Stimulated activated naive B cell treated with anti-CD40 and anti-IgM and Interleukin-4, amounts not matched to agents 10 μg/mL and 1 μg/mL and 100 μg/mL, for 72 hours (primary cell): ENCODE measurements around the gene LRP1-AS.

ENCODE experiments used
- ATAC-seq, 2 donors: fragments of 150-1000 bp; cut with Tn5 transposase; replicated peaks; 2 replicates each; pipeline ENCODE4 v1.10.0; 2021; ENCODE audit warnings: moderate library complexity in 1 of 2
- DNase-seq: peaks from one replicate; pipeline ENCODE4 v3.0.0; 2021
- H3K27ac Mint-ChIP-seq: one replicate; pipeline ENCODE4 v1.8.0; 2022; ENCODE audit warnings: mild to moderate bottlenecking, mixed read lengths
- H3K27me3 Mint-ChIP-seq, 2 donors: one replicate each; pipeline ENCODE4 v1.8.0; 2022; ENCODE audit warnings: mixed read lengths in 2 of 2
- H3K36me3 Mint-ChIP-seq, 2 donors: one replicate each; pipeline ENCODE4 v1.8.0; 2022; ENCODE audit warnings: mixed read lengths in 2 of 2, mild to moderate bottlenecking in 1 of 2
- H3K4me1 Mint-ChIP-seq, 2 donors: one replicate each; pipeline ENCODE4 v1.8.0; 2022; ENCODE audit warnings: mixed read lengths in 2 of 2, mild to moderate bottlenecking in 1 of 2
- H3K4me3 Mint-ChIP-seq, 2 donors: one replicate each; pipeline ENCODE4 v1.8.0; 2022; ENCODE audit warnings: mild to moderate bottlenecking in 2 of 2, mixed read lengths in 2 of 2, moderate library complexity in 1 of 2
- H3K9me3 Mint-ChIP-seq, 2 donors: one replicate each; pipeline ENCODE4 v1.8.0; 2022; ENCODE audit warnings: mixed read lengths in 2 of 2, mild to moderate bottlenecking in 1 of 2

LRP1-AS gene

DNA sequence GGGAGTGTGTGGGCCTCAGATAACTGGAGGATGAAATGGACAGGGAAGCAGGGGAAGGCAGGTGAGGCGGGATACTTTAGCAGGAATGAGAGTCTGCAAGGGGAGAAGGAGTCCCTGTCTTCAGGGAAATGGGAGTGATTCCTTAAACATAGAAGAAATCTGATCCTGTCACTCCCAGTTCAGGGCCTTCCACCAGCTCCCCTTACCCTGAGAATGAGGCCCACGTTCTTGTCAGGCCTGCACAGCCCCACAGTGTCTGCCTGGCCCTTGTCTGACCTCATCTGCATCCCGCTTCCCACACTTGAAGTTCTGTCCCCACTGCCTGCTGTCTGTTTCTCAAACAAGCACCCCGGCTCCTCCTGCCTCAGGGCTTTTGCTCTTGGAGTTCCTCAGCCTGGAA is 12.6 kb upstream of the LRP1-AS start:
- DNase-seq (no peak), ATAC-seq (no peak)
- Mint-ChIP-seq H3K9me3 (peaks cover 0 to 1% of the 10 kb centered on the region in 2 donors), H3K4me1 (peaks cover 8 to 13% of the 10 kb centered on the region in 2 donors), H3K4me3 (no peak overlapping the region), H3K36me3 (no peaks in the 10 kb centered on the region), H3K27me3 (peaks cover 15 to 27% of the 10 kb centered on the region in 2 donors), H3K27ac (no peak overlapping the region)

DNA sequence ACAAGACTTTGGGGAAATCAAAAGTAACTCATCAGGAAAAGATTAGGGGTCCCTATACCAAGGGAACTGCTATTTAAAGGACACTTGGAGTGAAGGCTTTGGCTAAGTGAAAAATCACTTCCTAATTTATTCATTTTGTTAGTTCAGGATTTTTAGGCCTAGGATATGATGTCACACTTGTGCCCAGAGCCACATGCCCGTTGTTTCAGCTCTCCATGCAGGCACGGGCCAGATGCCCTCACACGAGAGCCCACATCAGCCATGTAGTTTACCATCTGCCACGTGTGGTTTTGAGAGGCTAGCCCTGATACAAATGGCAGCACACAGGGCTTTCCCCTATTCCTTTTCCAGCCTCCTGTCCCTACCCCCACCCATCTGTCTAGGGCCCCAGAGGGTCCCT is 11.9 kb upstream of the LRP1-AS start:
- ATAC-seq (no peak), DNase-seq (no peak)
- H3K4me1 Mint-ChIP-seq: peaks cover 11 to 13% of the 10 kb centered on the region in 2 donors
- peaks cover 9 to 21% of the 10 kb centered on the region in 2 donors for H3K27me3 Mint-ChIP-seq
- H3K27ac Mint-ChIP-seq: no peak overlapping the region
- no peak overlapping the region for H3K4me3 Mint-ChIP-seq
- H3K9me3 Mint-ChIP-seq: peaks cover 0 to 1% of the 10 kb centered on the region in 2 donors
- no peaks in the 10 kb centered on the region for H3K36me3 Mint-ChIP-seq

DNA sequence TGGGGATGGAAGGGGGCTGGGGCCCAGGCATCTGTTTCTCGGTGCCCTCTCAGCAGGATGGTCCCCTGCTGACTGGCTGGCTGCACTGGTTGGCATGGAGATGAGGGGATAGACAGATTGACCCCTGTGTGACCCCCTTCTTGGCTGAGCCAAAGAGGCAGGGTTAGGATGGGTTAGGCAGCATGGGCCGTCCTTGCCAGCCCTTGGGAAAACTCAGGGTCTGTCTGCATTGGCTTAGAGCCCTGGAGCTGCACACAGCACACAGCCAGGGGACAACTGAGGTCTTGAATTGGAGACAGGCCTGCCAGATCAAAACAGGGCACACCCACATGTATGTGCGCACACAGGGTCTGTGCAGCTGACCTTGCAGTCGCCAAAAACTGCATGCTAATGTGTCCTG is 11.2 kb upstream of the LRP1-AS start:
- Mint-ChIP-seq H3K27ac (no peak overlapping the region), H3K4me1 (peaks cover 11 to 13% of the 10 kb centered on the region in 2 donors)
- ATAC-seq: no peak

DNA sequence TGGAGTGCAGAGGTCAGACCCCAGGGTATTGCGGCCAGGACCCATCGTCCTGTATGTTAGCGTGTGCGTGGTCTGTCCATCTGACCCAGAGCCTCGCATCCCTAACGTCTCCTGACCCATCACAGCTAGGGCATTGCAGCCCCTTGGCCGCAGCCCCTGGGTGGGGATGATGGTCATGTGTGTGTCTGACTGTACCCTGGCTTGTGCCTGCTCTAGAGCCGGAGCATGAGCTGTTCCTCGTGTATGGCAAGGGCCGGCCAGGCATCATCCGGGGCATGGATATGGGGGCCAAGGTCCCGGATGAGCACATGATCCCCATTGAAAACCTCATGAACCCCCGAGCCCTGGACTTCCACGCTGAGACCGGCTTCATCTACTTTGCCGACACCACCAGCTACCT is 10.8 kb upstream of the LRP1-AS start:
- Mint-ChIP-seq H3K4me3 (no peak overlapping the region), H3K27ac (no peak overlapping the region)

More for the DNA sequence above, 11.2 kb upstream of the LRP1-AS start:
- H3K9me3 Mint-ChIP-seq: peaks cover 0 to 1% of the 10 kb centered on the region in 2 donors
- peaks cover 9 to 21% of the 10 kb centered on the region in 2 donors for H3K27me3 Mint-ChIP-seq
- H3K4me3 Mint-ChIP-seq: no peak overlapping the region
- no peak for DNase-seq
- no peaks in the 10 kb centered on the region for H3K36me3 Mint-ChIP-seq

DNA sequence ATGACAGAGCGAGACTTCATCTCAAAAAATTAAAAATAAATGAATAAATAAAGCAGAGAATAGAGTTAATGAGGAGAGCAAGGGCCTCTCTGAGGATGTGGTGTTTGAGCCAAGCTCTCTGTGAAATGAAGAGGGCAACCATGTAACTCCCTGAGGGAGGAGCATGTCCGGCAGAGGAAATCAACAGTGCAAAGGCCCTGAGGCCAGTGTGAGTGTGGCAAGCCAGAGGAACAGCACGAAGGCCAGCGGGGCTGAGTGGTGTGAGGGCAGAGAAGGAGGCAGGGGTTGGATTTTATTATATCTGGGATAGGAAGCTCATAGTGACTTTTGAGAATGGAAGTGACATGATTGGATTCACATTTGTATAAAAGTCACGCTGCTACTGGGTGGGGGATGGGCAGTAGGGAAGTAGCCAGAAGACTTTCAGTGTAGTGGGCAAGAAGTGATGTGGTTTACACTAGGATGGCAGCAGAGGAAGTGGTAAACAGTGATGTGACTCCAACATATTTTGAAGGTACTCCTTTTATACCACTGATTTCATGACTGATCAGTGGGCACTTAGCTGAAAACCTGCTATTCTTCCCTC is 10.3 kb upstream of the LRP1-AS start:
- peaks cover 10% of the 10 kb centered on the region in 2 donors for H3K4me1 Mint-ChIP-seq
- H3K4me3 Mint-ChIP-seq: no peak overlapping the region
- ATAC-seq (peak; percentile 40 to 64), DNase-seq (no peak)
- no peak overlapping the region for H3K27ac Mint-ChIP-seq
- peaks cover 12 to 24% of the 10 kb centered on the region in 2 donors for H3K27me3 Mint-ChIP-seq
- H3K9me3 Mint-ChIP-seq: peaks cover 0 to 1% of the 10 kb centered on the region in 2 donors
- H3K36me3 Mint-ChIP-seq: no peaks in the 10 kb centered on the region

More for the DNA sequence above, 10.8 kb upstream of the LRP1-AS start:
- Mint-ChIP-seq H3K36me3 (no peaks in the 10 kb centered on the region), H3K27me3 (peaks cover 10 to 22% of the 10 kb centered on the region in 2 donors), H3K9me3 (peaks cover 0 to 1% of the 10 kb centered on the region in 2 donors), H3K4me1 (peaks cover 11 to 13% of the 10 kb centered on the region in 2 donors)
- DNase-seq (no peak), ATAC-seq (no peak)

DNA sequence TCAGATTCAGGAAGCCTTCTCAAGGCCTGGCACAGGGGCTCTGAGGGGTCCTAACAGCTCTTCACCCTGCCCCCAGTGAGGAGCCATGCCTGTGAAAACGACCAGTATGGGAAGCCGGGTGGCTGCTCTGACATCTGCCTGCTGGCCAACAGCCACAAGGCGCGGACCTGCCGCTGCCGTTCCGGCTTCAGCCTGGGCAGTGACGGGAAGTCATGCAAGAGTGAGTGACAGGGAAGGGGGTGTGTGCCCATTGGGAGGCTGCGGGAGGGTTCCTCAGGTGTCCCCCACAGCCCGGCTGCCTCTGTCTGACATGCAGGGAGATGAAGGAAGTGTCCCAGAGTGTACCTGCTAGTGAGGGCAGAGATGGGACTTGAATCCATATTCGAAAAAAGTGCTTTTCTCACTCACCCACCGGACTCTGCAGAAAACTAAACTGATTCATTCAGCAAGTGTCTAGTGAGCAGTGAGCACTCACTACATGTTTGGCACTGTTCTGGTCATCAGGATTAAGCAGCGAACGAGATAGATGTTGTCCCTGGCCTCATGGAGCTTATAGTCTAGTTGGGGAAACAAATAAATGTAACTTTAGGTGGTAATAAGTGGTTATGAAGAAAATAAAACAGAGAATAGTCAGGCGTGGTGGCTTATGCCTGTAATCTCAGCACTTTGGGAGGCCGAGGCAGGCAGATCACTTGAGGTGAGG is 9.4 kb upstream of the LRP1-AS start:
- Mint-ChIP-seq H3K4me1 (peaks cover 7 to 8% of the 10 kb centered on the region in 2 donors), H3K27me3 (peaks cover 12 to 21% of the 10 kb centered on the region in 2 donors), H3K27ac (no peak overlapping the region), H3K36me3 (no peaks in the 10 kb centered on the region), H3K9me3 (peaks cover 0 to 1% of the 10 kb centered on the region in 2 donors), H3K4me3 (no peak overlapping the region)
- DNase-seq: no peak
- no peak for ATAC-seq

DNA sequence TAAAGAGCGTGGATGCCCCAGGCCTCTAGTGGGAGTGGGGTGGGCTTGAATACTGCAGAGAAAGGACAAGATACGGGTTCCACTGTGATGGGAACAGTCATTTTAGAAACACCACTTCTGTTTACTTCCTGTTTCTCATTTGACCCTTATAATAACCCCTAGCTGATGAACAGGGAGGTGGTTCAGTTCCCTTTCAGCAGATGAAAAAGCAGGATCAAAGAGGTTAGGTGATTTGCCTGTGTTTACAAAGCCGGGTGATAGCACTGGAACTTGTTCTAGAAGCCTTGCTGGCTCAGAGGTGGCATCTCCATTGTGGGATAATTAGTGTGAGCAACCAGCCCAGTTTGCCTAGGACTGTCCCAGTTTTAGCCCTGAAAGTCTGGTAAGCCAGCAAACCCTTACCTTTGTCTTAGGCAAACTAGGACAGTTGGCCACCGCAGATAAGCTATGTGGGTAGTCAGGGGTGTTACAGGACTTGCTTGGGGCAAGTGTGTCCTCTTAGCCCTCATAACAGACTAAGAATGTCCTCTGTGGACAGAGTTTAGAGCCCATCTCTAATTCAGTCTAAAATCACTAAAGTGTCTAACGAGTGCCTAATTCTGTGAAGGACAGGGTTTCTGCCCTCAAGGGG is 7.5 kb upstream of the LRP1-AS start:
- DNase-seq (no peak), ATAC-seq (peak; percentile 66 to 82)
- no peaks in the 10 kb centered on the region for H3K36me3 Mint-ChIP-seq
- peaks cover 12 to 16% of the 10 kb centered on the region in 2 donors for H3K27me3 Mint-ChIP-seq
- no peak overlapping the region for H3K27ac Mint-ChIP-seq
- H3K9me3 Mint-ChIP-seq: peaks cover 0 to 1% of the 10 kb centered on the region in 2 donors
- peaks cover 7 to 8% of the 10 kb centered on the region in 2 donors for H3K4me1 Mint-ChIP-seq
- H3K4me3 Mint-ChIP-seq: no peak overlapping the region

DNA sequence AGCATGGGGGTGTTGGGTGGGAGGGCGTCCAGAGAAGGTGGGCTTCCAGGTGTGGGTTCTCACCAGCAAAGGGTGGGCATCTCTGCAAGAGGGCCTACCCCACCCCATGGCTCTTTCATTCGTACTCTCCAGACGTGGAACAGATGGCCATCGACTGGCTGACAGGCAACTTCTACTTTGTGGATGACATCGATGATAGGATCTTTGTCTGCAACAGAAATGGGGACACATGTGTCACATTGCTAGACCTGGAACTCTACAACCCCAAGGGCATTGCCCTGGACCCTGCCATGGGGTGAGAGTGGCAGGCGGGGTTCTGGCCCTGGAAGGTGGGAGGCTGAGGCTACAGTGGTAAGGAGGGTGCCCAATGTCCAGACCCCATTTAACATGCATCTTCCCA is 6.7 kb upstream of the LRP1-AS start:
- no peak for DNase-seq
- Mint-ChIP-seq H3K27me3 (peaks cover 12 to 16% of the 10 kb centered on the region in 2 donors), H3K9me3 (peaks cover 0 to 1% of the 10 kb centered on the region in 2 donors), H3K27ac (no peak overlapping the region), H3K36me3 (no peaks in the 10 kb centered on the region), H3K4me3 (no peak overlapping the region), H3K4me1 (peaks cover 7 to 8% of the 10 kb centered on the region in 2 donors)
- no peak for ATAC-seq

DNA sequence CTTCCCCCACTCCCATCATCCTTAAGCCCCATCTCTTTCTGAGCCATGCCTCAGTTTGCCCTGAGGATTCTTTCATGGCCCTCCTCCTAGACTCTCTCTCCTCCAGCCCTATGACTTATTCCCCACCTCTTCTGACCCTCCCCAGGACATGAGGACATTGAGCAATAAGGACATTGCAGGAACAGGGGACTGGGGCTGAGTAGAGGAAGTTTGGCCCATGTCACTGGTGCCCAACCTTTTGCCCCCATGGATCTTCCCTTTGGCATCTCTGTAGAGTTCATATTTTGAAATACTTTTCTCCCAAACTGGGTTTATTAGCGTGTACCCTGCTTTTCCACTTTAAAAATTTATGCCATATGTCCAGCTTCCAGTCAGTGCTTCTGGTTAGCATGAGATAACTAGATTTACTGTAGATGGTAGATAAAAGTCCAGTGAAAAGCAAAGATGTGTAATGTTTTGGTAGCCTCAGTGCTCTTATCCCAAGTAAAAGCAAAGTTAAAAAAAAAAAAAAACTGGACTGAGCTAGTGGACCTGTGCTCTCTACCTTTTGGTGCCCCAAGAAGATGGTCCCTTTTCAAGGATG is 6.1 kb upstream of the LRP1-AS start:
- Mint-ChIP-seq H3K27ac (no peak overlapping the region), H3K4me1 (peaks cover 7 to 8% of the 10 kb centered on the region in 2 donors), H3K27me3 (peaks cover 12 to 16% of the 10 kb centered on the region in 2 donors), H3K4me3 (no peak overlapping the region), H3K36me3 (no peaks in the 10 kb centered on the region), H3K9me3 (peaks cover 0 to 1% of the 10 kb centered on the region in 2 donors)
- ATAC-seq: no peak
- no peak for DNase-seq

DNA sequence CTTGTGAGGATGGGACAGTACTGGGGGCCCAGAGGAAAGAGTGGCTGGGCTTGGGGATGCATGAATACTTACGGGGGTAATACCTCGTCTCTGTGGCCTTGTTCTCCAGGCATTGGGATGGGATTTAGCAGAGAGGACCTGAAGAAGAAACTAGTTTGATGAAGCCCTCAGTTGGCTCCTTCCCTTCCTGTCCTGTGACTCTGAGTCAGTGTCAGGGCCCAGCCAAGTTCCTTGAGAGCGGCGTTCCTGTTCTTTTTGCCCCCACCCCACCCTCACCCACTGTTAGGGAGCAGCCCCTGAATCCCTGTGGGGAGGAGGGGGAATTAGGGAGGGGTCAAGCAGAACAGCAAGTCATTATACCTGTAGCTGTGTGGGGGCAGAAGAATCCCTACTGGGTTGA is 5.2 kb upstream of the LRP1-AS start:
- H3K36me3 Mint-ChIP-seq: no peaks in the 10 kb centered on the region

DNA sequence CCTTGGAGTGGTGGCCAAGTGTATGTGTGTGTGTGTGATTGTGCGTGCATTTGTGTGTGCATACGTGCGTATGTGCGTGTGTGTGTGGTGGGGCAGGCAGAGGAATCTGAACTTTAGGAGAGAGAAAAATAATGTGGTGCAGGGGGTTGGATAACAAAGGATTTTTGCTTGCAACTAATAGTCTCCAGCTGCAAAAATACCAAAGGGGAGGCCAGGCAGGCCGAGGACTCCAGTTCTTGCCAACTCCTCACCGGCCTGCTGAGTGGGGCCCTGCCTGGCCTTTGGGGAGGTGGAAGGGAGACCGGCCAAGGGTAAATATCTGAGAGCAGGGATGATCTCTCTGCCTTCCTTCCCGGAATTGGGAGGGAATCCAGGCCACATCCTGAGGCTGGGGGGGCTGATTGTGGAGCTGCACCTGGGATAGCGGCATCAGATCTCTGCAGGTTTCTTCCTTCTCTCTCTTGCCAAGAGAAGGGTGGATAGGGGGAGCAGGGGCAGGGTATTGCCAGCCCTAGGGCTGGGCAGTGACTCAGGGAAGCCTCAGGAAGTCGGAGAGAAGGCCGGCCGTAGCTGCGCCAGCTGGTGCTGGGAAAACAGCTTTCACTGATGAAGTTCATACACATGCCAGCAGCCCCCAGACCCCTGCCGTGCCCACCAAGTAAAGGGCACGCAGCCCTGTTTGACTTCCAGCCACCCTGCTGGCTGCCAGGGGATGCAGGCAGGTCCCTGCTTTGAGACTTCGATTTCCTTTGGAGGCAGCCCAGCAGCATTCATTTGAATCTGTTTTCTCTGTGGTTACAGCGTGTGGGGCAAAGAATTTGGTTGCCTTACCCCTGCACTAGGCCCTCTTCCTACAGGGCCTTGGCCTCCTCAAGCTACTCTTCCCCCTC is 4.6 kb upstream of the LRP1-AS start:
- DNase-seq: no peak
- peaks cover 11 to 14% of the 10 kb centered on the region in 2 donors for H3K27me3 Mint-ChIP-seq
- no peak overlapping the region for H3K4me3 Mint-ChIP-seq
- no peaks in the 10 kb centered on the region for H3K36me3 Mint-ChIP-seq
- no peak for ATAC-seq
- peaks cover 0 to 4% of the 10 kb centered on the region in 2 donors for H3K4me1 Mint-ChIP-seq
- no peak overlapping the region for H3K27ac Mint-ChIP-seq
- H3K9me3 Mint-ChIP-seq: peaks cover 0 to under 1% of the 10 kb centered on the region in 2 donors

More for the DNA sequence above, 5.2 kb upstream of the LRP1-AS start:
- Mint-ChIP-seq H3K9me3 (peaks cover 0 to 1% of the 10 kb centered on the region in 2 donors), H3K4me3 (no peak overlapping the region), H3K27me3 (peaks cover 12 to 16% of the 10 kb centered on the region in 2 donors), H3K27ac (no peak overlapping the region), H3K4me1 (peaks cover 2 to 5% of the 10 kb centered on the region in 2 donors)
- ATAC-seq (no peak), DNase-seq (no peak)

DNA sequence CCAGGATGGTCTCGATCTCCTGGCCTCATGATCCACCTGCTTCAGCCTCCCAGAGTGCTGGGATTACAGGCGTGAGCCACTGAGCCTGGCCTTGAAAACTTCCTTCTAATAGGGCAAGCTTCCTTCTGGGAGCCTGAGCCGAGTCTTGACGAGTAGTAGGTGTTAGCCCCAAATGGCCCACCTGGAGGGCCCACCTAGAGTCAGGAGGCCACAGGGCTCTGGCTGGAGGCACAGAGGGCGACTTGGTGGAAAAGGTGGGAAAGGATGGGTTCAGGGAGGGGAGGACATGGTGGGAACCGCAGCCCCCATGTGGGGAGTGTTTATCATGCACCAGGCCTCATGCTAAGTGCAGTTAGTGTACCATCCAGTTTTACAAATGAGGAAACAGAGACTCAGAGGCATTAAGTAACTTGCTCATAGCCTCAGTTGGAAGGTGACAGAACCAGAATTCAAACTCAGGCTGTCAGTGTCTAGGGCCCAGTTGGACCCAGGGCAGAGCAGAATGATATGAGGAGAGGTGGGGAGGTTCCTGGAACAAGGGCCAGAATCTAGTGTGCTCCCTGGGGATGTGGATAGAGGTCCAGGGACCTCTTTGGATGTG is 3.1 kb upstream of the LRP1-AS start:
- DNase-seq: no peak
- H3K27me3 Mint-ChIP-seq: peaks cover 4 to 6% of the 10 kb centered on the region in 2 donors
- ATAC-seq: no peak
- no peaks in the 10 kb centered on the region for H3K36me3 Mint-ChIP-seq
- no peaks in the 10 kb centered on the region for H3K9me3 Mint-ChIP-seq
- peaks cover 0 to 4% of the 10 kb centered on the region in 2 donors for H3K4me1 Mint-ChIP-seq
- H3K27ac Mint-ChIP-seq: no peak overlapping the region
- no peak overlapping the region for H3K4me3 Mint-ChIP-seq

DNA sequence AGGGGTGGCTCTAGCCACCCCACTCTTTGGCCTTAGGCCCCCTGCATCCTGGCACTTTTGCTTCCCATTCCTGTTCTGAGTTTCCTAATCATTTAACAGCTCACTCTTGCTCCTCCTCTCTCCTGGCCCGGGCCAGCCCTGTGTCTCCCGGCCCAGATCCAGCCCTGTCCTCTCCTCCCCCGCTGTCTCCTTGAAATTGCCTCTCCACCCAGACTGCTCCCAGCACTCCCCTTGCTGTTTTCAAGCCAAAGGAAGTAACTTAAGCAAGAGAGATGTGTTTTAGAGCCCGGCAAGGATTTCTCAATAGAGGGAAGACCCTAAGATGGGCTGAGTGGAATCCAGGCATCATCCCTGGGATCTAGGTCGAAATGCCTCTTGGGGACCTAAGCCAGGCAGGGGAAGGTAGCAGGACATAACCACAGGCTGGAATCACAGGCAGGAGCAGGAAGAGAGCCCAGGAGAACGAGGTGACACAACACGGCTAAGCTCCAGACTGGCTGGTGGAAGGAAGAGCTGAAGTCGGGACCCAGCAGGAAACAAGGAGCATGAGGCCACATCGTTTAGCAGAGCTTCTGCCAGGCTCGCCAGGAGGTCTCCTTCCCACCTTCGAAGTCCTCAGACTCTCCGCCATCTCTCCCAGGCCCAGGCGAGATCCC is 2.0 kb upstream of the LRP1-AS start:
- H3K27me3 Mint-ChIP-seq: peaks cover 4 to 6% of the 10 kb centered on the region in 2 donors
- ATAC-seq (no peak), DNase-seq (no peak)
- H3K27ac Mint-ChIP-seq: no peak overlapping the region
- peaks cover 0 to under 1% of the 10 kb centered on the region in 2 donors for H3K4me1 Mint-ChIP-seq
- no peaks in the 10 kb centered on the region for H3K36me3 Mint-ChIP-seq
- no peak overlapping the region for H3K4me3 Mint-ChIP-seq
- no peaks in the 10 kb centered on the region for H3K9me3 Mint-ChIP-seq
